NCI-H748 treated with DMSO at 0.1 percent for 48 hours (cell line): ENCODE results near the gene CARD8.
"Not testable (repeated sequence)": the region's sequence is repeated elsewhere in the genome, so short reads cannot be mapped to it uniquely, and the experiment has no call there.

ENCODE experiments used
- DNase-seq: peaks from one replicate; lab custom pipeline; 2025; lab: John Stamatoyannopoulos, UW

Gene CARD8, protein sequence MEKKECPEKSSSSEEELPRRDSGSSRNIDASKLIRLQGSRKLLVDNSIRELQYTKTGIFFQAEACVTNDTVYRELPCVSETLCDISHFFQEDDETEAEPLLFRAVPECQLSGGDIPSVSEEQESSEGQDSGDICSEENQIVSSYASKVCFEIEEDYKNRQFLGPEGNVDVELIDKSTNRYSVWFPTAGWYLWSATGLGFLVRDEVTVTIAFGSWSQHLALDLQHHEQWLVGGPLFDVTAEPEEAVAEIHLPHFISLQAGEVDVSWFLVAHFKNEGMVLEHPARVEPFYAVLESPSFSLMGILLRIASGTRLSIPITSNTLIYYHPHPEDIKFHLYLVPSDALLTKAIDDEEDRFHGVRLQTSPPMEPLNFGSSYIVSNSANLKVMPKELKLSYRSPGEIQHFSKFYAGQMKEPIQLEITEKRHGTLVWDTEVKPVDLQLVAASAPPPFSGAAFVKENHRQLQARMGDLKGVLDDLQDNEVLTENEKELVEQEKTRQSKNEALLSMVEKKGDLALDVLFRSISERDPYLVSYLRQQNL

DNA sequence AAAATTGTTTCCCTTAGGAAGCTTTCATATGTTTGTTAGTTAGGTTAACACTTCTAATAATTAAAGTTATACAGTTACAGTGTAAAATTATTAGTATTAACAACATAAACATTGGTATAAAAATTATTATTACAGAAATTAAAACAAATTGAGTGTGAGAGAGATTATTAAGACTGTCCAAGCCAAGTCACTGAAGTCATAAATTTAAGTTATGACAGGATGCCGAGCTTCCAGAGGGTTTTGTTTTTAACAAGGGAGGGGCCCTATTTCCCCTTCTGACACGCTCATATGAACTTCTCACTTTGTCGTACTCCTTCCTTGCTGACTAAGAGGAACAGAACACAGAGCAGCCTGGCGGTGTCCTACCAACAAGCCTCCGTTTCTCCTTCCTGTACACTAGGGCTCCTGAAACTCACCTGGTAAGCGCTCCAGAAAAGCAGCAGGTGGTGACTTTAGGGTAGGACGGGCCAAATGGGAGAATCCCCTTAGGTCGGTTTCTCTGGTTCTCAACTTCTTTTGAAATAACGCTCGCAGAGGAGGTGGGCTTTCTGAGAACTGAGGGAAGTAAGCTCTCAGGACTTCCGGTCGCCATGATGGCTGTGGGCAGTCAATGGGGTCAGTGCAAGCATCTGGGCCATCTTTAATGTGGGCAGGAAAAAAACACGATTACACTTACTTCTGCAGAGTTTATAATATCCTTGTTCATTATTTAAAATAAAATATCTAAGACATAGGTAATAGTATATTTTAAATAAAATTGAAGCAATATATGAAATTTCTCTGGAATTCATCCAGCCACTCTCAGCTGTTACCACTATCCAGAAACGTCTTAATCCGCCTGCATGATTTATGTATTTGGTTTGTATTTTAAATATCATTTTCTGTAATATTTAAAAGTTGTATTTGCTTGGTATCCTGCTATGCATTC lies at the start of gene CARD8:
Gene CARD8, minus strand, starts transcription at position 537 of the 928 bp plus-strand sequence. CDS start 14,892 bp downstream, outside the sequence.
- peak; percentile 94 for DNase-seq

DNA sequence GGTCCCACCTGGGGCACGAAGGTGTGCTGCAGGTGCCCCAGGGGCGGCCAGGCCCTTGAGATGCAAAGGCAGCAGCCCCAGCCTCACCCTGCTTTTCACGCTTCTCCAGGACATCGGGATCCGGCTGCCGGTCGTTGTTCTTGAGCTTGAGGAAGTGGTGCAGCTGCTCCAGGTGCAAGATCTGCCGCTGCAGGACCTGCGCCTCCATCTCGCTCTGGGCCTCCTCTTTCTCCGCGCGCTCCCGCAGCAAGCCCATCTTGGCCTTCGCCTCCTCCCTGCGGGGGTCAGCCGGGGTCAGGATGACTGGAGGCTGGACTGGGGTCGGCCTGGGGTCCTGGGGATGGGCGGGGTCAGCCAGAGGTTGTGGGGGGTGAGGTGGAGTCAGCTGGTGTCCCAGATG lies 48.2 kb upstream of the CARD8 start:
- DNase-seq = no peak

DNA sequence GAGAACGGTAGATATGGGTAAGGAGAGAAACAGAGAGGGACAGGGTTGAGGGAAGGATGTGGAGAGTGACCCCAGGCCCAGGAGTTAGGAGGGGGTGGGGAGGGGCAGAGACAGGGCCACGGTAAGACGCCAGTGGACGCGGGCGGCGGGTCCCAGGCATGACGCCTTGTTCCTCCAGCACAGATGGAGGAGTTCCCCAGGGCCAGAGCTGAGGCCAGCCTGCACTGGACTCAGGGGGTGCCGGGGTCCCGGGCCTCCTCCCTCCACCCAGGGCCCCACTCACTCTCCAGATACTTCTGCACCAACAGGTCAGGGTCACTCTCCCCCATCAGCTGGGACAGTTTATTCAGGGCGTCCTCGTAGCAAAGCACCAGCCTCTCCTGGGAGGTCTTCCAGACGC lies 47.7 kb upstream of the CARD8 start:
- no peak for DNase-seq

DNA sequence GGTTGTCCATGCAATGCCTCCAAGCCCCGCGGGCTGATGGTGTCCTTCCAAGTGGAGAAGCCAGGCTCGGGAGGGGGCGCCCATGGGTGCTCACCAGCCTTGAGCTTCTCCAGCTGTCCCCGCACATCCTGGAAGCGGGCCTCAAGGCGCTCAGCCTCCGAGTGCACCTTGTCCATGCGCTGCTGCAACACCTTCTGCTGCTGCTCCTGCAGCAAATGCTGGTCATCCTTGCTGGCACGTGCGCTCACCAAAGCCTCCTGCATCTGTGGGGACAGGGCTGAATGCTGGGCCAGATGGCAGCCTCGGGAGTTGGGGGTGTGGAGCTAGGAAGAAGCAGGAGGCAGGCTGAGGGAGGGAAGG lies 46.9 kb upstream of the CARD8 start:
- DNase-seq = no peak

DNA sequence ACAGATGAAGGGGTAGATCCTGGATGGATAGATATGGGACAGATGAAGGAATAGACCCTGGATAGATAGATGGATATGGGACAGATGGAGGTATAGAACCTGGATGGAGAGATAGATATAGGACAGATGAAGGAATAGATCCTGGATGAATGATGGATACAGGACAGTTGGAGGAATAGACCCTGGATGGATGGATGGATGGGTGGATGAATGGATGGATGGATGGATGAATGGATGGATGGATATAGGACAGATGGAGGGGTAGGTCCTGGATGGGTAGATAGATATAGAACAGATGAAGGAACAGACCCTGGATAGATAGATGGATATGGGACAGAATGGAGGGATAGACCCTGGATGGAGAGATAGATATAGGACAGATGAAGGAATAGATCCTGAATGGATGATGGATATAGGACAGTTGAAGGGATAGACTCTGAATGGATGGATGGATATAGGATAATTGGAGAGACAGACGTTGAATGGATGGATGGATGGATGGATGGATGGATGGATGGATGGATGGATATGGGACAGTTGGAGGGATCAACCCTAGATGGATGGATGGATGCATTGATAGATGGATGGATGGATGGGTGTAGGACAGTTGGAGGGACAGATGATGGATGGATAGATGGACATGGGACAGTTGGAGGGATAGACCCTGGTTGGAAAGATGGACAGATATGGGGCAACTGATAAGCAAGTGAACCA lies 46.3 kb upstream of the CARD8 start:
- no peak for DNase-seq

DNA sequence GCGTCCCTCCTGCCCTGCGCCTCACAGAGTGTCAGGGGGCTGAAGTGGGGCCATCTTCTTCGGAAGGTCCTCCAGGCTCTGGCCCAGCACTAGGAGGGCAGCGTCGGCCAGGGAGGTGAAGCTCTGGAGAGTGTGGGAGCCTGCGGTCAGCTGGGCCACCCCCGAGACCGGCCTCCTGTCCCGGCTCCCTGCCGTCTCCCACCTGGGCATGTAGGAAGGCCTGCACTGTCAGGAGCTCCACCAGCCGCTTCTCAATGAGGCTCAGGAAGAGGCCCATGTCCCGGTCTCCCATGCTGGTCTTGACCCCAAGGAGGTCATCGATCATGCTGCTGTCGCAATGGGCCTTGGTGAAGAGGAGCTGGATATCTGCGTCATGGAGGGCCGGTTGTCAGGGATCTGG lies 42.3 kb upstream of the CARD8 start:
- DNase-seq = no peak

DNA sequence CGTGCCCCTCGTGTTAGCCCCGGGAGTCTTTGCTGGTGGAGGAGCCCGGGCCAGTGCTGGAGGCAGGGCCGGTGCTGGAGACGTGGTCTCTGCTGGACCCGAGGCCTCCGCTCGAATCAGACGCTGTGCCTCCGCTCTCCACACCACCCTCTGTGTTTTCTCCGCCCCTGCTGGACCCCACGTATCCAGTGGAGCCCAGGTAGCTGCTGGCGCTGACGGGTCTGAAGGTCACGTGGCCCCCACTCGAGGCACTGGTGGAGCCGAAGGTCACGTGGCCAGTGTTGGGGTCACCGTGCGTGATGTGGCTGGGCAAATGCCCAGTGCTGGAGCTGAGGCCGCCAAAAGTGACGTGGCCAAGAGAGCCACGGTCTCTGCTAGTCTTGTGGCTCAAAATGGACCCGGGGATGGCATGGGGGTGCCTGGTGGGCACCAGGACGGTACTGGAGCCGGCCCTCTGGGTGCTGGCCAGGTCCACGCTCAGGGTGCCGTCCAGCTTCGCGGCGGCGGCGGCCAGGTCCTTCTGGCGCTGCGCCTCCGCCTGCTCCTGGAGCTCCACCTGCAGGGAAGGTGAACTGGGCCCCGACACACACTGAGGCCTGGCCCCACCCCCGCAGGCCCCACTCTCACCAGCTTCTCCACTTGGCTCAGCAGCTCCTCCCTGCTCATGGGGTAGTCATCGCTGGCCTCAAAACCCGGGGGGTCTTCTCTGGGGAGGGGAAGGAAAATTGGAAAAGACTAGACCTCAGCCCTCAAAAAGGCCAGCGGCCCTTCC lies 41.4 kb upstream of the CARD8 start:
- no peak for DNase-seq

DNA sequence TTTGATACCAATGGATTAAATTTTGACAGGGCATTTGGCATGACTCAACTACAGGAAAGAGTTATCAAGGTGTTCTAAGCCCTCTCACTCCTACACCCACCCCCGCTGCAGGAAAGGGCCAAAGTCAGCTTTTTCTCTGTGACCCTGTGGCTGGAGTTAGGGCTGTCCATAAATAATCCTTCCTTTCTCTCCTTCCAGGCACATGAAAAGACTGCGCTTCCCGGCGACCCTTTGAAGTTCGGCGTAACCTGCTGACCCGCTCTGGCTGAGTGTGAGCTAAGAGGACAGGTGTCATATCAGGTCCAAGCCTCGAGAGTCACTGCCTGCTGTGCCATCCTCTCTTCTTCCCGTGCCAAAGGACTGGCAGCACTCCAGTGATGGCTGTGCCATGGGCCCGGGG lies 39.7 kb upstream of the CARD8 start:
- no peak for DNase-seq

DNA sequence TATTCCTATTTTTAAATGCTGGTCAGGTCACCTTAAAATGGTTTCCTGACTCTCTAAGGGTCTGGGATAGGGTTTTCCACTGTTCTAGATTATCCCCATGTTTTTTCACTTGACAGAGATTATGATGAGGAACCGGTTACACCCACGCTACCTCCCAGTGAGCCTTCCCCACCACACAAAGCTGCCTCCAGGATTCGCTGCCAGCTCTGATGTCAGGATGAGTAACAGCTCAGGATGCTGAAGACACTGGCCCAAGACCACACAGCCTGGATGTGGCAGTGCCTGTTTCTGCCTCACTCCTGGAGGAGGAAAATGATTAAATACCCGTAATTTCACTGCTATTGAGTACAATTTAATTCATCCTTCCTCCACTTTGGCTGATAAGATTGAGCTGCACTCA lies 37.1 kb upstream of the CARD8 start:
- DNase-seq = no peak

DNA sequence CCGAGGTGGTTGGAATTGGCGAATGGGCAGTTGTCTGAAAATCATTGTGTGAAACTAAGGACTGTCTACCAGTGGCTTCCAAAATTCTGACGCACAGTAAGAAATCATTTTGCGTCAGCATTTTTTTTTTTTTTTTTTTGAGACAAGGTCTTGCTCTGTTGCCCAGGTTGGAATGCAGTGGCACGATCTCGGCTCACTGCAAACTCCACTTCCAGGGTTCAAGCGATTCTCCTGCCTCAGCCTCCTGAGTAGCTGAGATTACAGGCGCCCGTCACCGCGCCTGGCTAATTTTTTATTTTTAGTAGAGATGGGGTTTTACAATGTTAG lies 35.7 kb upstream of the CARD8 start:
- not testable (repeated sequence) for DNase-seq

DNA sequence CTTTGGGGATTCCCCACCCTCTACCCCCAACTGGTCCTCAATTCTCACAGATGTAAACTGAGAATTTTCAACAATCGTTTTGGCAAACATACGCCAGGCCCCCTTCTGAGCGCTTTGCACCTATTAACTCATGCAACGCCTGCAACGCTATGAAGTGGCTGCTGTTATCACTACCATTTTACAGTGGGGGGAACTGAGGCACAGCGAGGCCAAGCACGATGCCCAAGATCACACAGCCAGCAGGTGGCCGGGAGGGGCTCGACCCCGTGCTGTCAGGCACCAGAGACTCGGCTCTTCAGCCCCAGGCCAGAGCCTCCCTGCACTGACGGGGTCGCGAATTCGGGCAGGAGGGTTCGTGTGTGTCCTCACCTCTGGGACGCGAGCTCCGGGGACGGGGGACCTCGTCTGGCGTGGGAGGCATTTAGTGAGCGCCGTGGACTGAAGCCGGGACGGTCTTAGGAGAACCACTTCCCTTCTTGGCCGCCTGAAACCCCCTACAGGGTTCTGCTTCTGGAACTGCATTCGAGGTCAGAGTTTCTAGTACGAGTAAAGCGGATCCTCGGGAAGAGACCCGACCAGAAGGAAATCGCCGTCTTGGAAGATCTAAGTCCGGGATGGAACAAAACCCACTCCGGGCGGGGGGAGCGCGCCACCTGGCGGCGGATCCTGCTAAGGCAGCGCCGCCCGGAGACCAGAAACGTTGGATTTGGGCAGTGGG lies 35.2 kb upstream of the CARD8 start:
- DNase-seq = peak; percentile 45

DNA sequence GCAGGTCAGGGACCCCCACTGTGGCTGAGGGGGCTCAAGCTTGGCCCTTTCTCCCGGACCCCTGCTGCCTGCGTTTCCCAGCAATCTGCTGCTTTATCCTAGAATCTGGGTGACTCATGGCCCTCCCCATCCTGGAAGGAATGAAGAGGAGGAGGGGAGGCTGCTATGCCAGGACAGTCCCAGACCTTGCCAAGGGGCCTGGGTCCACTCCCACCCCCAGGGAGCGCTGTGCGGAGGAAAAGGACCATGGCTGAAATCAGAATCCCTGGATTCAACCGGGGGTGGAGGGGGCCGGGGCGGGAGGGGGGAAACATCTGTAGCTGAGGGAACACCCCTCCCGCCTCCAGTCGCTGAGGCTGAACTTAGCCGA lies 34.7 kb upstream of the CARD8 start:
- DNase-seq = no peak

DNA sequence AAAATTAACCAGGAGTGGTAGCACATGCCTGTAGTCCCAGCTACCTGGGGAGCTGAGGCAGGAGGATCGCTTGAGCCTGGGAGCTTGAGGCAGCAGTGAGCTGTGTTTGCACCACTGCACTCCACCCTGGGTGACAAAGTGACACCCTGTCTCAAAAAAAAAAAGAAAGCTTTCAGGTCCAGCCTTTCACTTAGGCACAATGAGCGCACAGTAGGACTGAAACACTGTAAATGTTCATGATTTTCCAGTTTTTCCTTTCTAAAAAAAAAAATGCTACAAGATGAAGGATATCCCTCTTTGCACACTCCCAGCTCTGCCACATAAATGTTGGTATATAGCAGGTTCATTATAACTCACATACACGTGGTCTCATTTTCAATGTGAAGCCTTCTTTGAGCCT lies 32.0 kb upstream of the CARD8 start:
- no peak for DNase-seq

DNA sequence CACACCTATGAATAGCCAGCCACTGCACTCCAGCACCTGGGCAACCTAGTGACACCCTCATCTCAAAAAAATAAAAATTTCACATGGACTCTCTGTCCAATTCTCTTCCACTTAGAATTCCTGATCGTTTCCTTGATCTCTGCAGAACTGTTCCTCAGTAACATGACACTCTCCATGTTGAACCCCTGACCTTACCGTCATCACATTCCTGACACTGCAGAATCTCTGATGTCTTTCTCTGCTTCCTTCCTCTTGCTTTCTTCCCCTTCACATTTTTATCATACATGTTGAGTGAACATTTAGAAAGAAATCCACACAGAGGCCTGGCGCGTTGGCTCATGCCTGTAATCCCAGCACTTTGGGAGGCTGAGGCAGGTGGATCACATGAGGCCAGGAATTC lies 29.2 kb upstream of the CARD8 start:
- no peak for DNase-seq

DNA sequence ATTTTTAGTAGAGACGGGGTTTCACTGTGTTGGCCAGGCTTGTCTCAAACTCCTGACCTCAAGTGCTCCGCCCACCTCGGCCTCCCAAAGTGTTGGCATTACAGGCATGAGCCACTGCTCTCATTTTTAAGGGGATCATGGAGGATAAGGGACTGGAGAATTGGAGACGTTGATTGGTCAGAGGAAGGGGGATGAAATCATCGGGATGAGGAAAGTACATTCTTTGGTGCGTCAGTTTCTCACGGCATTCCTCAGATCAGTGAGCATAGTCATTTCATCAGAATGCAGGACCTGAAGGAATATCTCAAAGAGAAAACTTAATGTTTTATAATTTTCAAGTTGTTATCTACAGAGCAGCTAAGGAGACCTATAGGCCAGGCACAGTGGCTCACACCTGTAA lies 28.2 kb upstream of the CARD8 start:
- no peak for DNase-seq

DNA sequence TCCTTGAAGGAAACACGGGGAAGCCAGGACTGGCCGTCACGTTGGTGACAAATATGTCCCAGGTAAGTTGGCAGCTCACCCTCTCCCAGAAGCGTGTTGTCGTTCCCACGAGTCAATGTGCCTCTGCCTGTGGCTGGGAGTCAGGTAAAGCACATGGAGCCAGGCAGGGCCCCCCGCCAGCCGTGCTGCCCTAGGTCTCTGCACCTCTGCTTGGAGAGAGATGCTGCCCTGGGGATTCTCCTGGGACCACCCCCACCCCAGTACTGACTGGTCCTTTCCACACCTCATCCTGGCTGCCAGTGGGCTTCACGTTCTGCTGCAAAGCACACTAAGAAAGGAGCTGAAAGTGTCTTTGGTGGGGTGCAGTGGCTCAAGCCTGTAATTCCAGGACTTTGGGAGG lies 24.0 kb upstream of the CARD8 start:
- no peak for DNase-seq

DNA sequence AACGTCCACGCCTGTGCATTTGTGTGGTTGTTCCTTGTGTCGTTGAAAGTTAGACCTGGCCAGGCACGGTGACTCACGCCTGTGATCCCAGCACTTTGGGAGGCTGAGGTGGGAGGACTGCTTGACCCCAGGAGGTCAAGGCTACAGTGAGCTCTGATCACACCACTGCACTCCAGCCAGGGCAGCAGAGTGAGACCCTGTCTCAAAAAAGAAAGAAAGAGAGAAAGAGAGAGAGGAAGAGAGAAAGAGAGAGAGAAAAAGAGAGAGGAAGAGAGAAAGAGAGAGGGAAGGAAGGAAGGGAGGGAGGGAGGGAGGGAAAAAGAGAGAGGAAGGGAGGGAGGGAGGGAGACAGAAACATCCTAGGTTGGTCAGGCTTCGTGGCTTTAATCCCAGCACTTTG lies 19.2 kb upstream of the CARD8 start:
- DNase-seq = no peak

DNA sequence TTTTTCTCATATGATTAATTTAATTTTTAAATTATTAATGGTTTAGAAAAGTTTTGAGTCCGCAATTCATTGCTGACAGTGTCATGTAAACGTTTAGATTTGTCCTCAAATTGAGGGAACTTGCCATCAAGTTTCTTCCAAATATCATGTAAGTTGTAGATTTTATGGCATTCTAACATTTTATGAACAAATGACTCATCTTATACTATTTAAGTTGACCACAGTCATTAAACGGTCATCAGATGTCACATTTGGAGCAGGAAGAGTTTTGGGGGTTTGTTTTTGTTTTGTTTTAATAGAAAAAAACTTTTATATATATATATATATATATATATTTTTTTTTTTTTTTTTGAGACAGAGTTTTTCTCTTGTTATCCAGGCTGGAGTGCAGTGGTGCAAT lies 18.5 kb upstream of the CARD8 start:
- no peak for DNase-seq

DNA sequence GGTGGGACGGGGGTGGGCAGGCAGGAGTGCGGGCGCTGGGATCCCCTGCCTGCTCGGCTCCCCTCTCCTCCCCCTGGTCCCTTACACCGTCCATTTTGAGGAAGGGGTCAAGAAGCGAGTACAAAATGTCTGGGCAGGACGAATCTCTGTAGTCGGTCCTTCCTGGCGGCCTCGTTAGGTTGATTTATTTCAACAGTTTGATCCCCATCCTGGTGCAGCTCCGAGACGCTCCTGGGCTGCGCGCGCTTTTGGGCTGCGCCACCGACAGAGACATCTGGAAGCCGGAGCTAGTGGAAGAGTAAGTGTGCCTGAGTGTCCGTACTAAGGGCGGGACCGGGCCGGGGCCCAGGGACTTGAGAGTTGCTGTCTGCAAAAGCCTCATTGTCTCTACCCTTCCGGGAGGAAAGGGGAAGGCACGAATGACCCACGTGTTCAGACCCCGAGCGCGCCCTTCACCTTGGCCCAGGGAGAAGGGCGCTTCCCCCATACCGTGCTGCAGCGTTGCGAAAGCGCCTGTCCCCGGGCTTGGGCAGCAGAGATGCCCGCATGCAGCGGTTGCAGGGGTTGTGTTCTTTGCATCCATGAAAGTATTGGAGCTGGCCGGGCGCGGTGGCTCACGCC lies 15.9 kb upstream of the CARD8 start:
- DNase-seq = peak; percentile 40

DNA sequence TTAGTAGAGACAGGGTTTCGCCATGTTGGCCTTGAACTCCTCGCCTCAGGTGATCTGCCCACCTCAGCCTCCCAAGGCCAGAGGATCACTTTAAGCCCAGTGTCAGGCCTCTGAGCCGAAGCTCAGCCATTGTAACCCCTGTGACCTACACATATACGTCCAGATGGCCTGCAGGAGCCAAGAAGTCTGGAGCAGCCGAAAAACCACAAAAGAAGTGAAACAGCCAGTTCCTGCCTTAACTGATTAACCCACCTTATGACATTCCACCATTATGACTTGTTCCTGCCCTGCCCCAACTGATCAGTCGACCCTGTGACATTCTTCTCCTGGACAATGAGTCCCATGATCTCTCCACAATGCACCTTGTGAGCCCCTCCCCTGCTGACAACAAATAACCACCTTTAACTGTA lies 13.9 kb upstream of the CARD8 start:
- not testable (repeated sequence) for DNase-seq

DNA sequence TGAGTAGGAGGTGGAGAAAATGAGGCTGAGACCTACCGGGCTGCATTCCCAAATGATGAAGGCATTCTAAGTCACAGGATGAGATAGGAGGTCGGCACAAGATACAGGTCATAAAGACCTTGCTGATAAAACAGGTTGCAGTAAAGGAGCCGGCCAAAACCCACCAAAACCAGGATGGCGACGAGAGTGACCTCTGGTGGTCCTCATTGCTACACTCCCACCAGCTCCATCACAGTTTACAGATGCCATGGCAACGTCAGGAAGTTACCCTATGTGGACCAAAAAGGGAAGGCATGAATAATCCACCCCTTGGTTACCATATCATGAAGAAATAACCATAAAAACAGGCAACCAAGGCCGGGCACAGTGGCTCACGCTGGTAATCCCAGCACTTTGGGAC lies 9.6 kb upstream of the CARD8 start:
- DNase-seq = not testable (repeated sequence)
